Neural crest cell (in vitro differentiated cells): ENCODE results near the gene SORCS3. TPM values are rescaled to one million over a fixed set of nuclear protein-coding genes. Genes with fewer than 3 reads are reported as not detected.

Experiments used
- DNase-seq: peaks from one replicate; pipeline ENCODE4 v3.0.0; 2021; ENCODE audit warnings: low read depth, mixed read lengths, low spot score
- H3K27ac Mint-ChIP-seq: one replicate; pipeline ENCODE4 v1.8.0; 2021; ENCODE audit warnings: mild to moderate bottlenecking, mixed read lengths; ENCODE audit not compliant: unreplicated experiment
- H3K27me3 Mint-ChIP-seq: 2 replicates; pipeline ENCODE4 v1.8.0; 2021; ENCODE audit warnings: low read depth, mild to moderate bottlenecking, mixed read lengths
- H3K36me3 Mint-ChIP-seq: 2 replicates; pipeline ENCODE4 v1.8.0; 2021; ENCODE audit warnings: low read depth, mild to moderate bottlenecking, mixed read lengths
- H3K4me1 Mint-ChIP-seq: 2 replicates; pipeline ENCODE4 v1.8.0; 2021; ENCODE audit warnings: mixed read lengths
- H3K4me3 Mint-ChIP-seq: one replicate; pipeline ENCODE4 v1.8.0; 2021; ENCODE audit warnings: mild to moderate bottlenecking, mixed read lengths
- H3K9me3 Mint-ChIP-seq: 2 replicates; pipeline ENCODE4 v1.8.0; 2021; ENCODE audit warnings: mixed read lengths
- CTCF ChIP-seq: fragments of 200-600 bp; sonication (generic); conservative IDR thresholded peaks from 2 replicates; pipeline ENCODE4 v1.5.0; 2021; ENCODE audit warnings: antibody characterized with exemption, mild to moderate bottlenecking
- total RNA-seq: library from RNA; stranded (reverse); gene quantifications from 2 replicates; pipeline ENCODE4 v1.2.1, GENCODE V29; 2021

Gene SORCS3
- total RNA-seq, 1 donor from 2014 or later: 3.3 TPM

GRCh38 chr10:105239311-105240219 is 598.5 kb downstream of the SORCS3 start:
- no peak overlapping the region for H3K27ac Mint-ChIP-seq

GRCh38 chr10:105241254-105241653 is 600.2 kb downstream of the SORCS3 start:
- DNase-seq: no peak
- no peaks in the 10 kb centered on the region for H3K36me3 Mint-ChIP-seq

More at GRCh38 chr10:105239311-105240219, 598.5 kb downstream of the SORCS3 start:
- no peaks in the 10 kb centered on the region for H3K4me1 Mint-ChIP-seq
- H3K9me3 Mint-ChIP-seq: peaks cover 7% of the 10 kb centered on the region
- no peak for TF ChIP-seq CTCF
- peaks cover 5% of the 10 kb centered on the region for H3K36me3 Mint-ChIP-seq
- H3K4me3 Mint-ChIP-seq: no peak overlapping the region
- H3K27me3 Mint-ChIP-seq: peaks cover 4% of the 10 kb centered on the region
- DNase-seq: no peak

GRCh38 chr10:105243381-105243780 is 602.3 kb downstream of the SORCS3 start:
- DNase-seq: no peak
- Mint-ChIP-seq H3K27me3 (peaks cover 1% of the 10 kb centered on the region), H3K4me1 (no peaks in the 10 kb centered on the region), H3K9me3 (no peaks in the 10 kb centered on the region), H3K27ac (no peak overlapping the region), H3K36me3 (no peaks in the 10 kb centered on the region), H3K4me3 (no peak overlapping the region)
- TF ChIP-seq CTCF: no peak

More at GRCh38 chr10:105241254-105241653, 600.2 kb downstream of the SORCS3 start:
- Mint-ChIP-seq H3K27me3 (peaks cover 4% of the 10 kb centered on the region), H3K4me1 (no peaks in the 10 kb centered on the region), H3K4me3 (no peak overlapping the region), H3K9me3 (no peaks in the 10 kb centered on the region), H3K27ac (no peak overlapping the region)
- no peak for TF ChIP-seq CTCF

- no peak overlapping the region for H3K4me3 Mint-ChIP-seq
- H3K27me3 Mint-ChIP-seq: no peaks in the 10 kb centered on the region
- no peak for DNase-seq
- peaks cover under 1% of the 10 kb centered on the region for H3K9me3 Mint-ChIP-seq
- H3K36me3 Mint-ChIP-seq: no peaks in the 10 kb centered on the region
- no peaks in the 10 kb centered on the region for H3K4me1 Mint-ChIP-seq
- TF ChIP-seq CTCF: no peak
- no peak overlapping the region for H3K27ac Mint-ChIP-seq
Measured at GRCh38 chr10:105243825-105244224, 602.7 kb downstream of the SORCS3 start.

- TF ChIP-seq CTCF: no peak
- H3K36me3 Mint-ChIP-seq: no peaks in the 10 kb centered on the region
- H3K4me1 Mint-ChIP-seq: no peaks in the 10 kb centered on the region
- no peaks in the 10 kb centered on the region for H3K27me3 Mint-ChIP-seq
- no peak overlapping the region for H3K27ac Mint-ChIP-seq
- peaks cover 5% of the 10 kb centered on the region for H3K9me3 Mint-ChIP-seq
- H3K4me3 Mint-ChIP-seq: no peak overlapping the region
- no peak for DNase-seq
Measured at GRCh38 chr10:105247831-105248499, 606.9 kb downstream of the SORCS3 start.
